GM12892 (cell line): ENCODE data around the gene CCR4.

ENCODE experiments used
- POLR2A ChIP-seq: IDR thresholded peaks from 2 replicates; pipeline ENCODE4 v1.6.1; 2011; ENCODE audit warnings: low read depth, low read length, control low read depth
- POLR2AphosphoS5 ChIP-seq: IDR thresholded peaks from 2 replicates; pipeline ENCODE4 v1.6.1; 2011; ENCODE audit warnings: low read depth, low read length, control low read depth
- TAF1 ChIP-seq: IDR thresholded peaks from 2 replicates; pipeline ENCODE4 v1.6.1; 2011; ENCODE audit warnings: low read depth, mild to moderate bottlenecking, control low read depth, low read length, borderline replicate concordance

DNA sequence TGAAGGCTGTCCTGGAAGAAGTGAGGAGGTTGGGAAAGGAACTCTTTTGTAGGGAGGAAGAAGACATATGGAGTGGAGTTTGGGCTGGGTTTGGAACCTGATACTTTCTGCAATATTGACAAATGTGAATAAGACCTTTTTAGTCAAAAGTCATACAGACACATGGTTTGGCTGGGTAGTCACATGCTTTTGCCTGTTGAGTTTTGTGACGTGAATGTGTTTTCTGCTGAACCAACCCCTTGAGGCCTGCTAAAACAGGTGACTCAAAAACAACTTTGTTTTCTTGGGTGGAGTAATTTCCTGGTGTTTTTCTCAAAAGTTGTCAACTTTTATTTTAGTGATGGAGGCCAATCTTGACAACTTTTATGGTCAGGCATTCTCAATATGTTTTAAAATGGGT lies 39.4 kb upstream of the CCR4 start:
- TF ChIP-seq POLR2A, result no peak
- no peak for TF ChIP-seq POLR2AphosphoS5
- TF ChIP-seq TAF1, result no peak
